ENCODE data around the gene ZSCAN23. TPM values are rescaled to one million over a fixed set of nuclear protein-coding genes. Genes with fewer than 3 reads are reported as not detected.
"Not testable (repeated sequence)": the region's sequence is repeated elsewhere in the genome, so short reads cannot be mapped to it uniquely, and the experiment has no call there.

Gene ZSCAN23
- polyA plus RNA-seq (2014; cell fraction: cytosol; rRNA removed): 1.5 and 10.6 TPM in 2 replicates
- 3.2 and 3.6 TPM in 2 replicates for polyA plus RNA-seq (2014; cell fraction: nucleus; rRNA removed)

GRCh38 chr6:28443112-28443773, at the start of gene ZSCAN23:
TSS of gene ZSCAN23 (minus strand) at chr6:28443491. CDS start at chr6:28436266, 7,225 bp downstream.
- peak; percentile 91 for DNase-seq (ENCODE audit: low spot score)

DNA sequence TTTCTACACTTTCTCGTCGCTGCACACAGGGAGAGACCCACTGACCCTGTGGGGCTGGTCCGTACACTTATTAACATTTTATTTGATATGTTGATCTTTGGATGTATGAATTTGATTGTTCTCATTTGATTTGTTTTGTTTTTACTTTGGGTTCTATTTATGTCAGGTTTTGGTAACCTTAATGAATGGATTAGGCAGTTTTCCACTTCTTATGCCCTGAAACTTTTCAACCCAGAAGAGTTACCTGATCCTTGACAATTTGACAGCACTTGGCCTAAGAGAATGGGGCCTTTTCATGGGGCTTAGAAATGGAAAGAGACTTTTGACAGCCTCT, 48.7 kb upstream of the ZSCAN23 start:
- DNase-seq (ENCODE audit: low spot score): no peak

- no peak for DNase-seq (ENCODE audit: low spot score)
Observed at GRCh38 chr6:28490205-28490890, 47.1 kb upstream of the ZSCAN23 start.

DNA sequence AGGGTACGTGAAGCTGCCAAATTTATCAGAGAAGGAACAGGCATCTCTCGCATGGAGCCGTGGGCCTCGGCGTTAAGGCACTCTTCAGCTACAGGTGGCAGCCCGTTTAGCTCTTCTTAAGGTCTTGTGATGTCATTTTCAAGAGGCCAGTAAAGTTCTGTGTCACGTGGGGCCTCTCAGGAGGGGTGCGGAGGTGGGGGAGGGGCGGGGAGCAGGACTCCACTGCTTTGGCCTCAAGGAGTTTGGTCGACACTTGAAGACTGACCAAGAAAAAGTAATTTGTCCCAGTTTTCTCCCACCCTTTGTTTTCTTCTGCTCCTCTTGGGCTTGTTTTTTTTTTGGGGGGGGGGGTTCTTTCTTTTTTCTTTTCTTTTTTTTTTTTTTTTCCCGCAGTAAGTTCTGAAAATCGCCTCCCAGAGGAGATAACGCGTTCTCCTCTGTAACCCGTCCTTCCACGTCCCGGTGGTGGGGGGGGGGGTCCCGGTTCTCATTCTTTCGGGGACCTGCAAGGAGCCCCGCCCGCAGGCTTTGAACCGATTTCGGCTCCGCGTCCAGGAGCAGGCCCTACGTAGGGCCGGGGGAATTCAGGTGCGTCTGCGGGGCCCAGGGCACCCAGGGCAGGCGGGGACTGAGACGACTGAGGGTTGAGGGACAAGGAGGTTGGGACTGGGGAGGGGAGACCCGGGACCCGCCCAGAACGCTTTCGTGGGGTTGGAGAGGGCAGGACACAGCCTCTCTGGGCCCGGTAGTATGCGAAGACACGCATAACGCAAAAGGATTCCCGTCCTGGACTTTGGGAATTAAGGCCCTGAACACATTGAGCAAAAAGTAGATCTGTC, 46.3 kb upstream of the ZSCAN23 start:
- DNase-seq (ENCODE audit: low spot score): no peak

GRCh38 chr6:28488916-28489365, 45.6 kb upstream of the ZSCAN23 start:
- peak; percentile 29 for DNase-seq (ENCODE audit: low spot score)

DNA sequence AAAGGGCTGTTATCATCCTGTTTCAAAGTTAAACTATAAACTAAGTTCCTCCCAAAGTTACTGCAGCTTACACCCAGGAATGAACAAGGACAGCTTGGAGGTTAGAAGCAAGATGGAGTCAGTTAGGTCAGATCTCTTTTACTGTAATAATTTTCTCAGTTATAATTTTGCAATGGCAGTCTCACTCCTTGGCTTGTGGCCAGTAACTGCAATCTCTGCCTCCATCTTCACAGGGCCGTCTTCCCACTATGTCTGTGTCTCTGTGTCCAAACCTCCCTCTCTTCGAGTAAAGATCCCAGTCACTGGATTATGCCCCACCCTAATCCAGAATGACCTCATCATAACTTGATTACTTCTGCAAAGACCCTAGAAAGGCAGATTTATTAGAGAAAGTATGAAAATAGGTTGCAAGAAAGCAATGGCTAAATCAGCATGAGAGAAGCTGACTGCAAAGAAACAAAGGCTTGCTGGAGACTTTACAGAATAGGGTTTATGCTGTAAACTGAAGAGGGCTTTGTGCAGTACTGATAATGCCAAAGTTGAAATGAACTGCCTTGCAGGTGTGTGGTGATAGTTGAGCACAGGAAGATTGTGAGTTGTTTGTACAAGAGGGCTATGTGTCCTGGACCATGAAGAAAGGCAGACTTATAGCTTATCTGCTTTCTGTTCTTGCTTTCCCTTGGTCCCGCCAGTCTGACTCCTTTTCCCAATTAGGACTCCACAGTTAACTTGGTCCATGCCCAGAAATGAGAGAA, 43.9 kb upstream of the ZSCAN23 start:
- no peak for DNase-seq (ENCODE audit: low spot score)

- DNase-seq (ENCODE audit: low spot score): no peak
Observed at GRCh38 chr6:28486533-28486932, 43.2 kb upstream of the ZSCAN23 start.

GRCh38 chr6:28485482-28485881, 42.2 kb upstream of the ZSCAN23 start:
- no peak for DNase-seq (ENCODE audit: low spot score)

- no peak for DNase-seq (ENCODE audit: low spot score)
Observed at GRCh38 chr6:28480253-28480932, 37.1 kb upstream of the ZSCAN23 start.

DNA sequence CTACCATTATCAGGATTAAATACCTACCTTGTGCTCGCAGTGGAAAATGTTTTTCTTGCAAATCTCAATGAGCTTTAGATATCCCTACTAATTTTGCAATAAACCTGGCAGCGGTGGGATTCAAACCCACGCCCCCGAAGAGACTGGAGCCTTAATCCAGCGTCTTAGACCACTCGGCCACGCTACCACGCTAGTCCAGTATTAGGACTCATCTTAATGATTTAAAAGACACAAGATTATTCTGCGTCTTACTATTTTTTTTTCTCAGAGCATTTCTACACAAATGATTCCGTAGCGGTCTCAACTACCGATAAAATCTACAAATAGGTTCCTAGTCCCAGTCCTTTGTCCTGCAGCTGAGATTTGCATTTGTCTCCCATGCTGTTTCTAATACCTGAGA, 35.2 kb upstream of the ZSCAN23 start:
- no peak for DNase-seq (ENCODE audit: low spot score)

- DNase-seq (ENCODE audit: low spot score): peak; percentile 42
Observed at GRCh38 chr6:28474441-28475219, 31.3 kb upstream of the ZSCAN23 start.

- DNase-seq (ENCODE audit: low spot score): not testable (repeated sequence)
Observed at GRCh38 chr6:28469153-28469745, 26.0 kb upstream of the ZSCAN23 start.

GRCh38 chr6:28468056-28468455, 24.8 kb upstream of the ZSCAN23 start:
- DNase-seq (ENCODE audit: low spot score): no peak

DNA sequence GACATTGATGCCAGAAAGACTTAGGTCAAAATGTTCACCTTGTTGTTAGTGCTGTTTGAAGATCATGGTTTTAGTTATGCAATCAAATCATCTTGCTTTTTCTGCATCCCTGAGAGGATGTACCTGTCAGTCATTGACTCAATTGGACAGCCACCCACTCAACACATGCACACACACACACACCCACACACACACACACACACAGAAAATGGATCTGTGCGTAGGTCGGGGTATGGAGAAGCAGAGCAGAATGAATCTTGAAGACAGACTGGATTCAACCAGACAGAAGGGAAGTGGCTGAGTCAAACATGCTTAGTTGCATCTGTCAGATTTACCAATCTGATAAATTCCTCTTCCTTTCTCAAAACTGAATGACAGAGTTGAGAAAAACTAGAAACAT, 19.1 kb upstream of the ZSCAN23 start:
- DNase-seq (ENCODE audit: low spot score): no peak

GRCh38 chr6:28458568-28458967, 15.3 kb upstream of the ZSCAN23 start:
- no peak for DNase-seq (ENCODE audit: low spot score)

DNA sequence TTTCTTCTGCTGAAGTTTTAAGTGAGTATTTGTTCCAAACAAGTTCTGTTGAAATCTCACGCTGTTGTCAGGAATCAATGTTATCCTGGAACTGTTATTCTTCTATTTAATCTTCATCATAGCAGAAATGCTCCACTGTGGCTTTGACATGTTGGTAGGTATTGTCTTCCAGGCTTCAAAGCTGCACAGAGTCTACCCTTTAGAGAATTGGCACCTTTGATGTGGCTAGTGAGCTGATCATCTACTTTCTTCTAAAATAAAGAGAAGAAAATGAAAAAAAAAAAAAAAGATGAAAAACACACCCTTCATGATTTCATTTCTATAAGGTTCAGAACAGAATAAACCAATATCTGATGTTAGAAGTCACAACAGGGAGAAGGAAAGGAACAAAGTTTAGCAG, 5.8 kb upstream of the ZSCAN23 start:
- no peak for DNase-seq (ENCODE audit: low spot score)

GRCh38 chr6:28447512-28447906, 4.2 kb upstream of the ZSCAN23 start:
- DNase-seq (ENCODE audit: low spot score): not testable (repeated sequence)

- DNase-seq (ENCODE audit: low spot score): peak; percentile 31
Observed at GRCh38 chr6:28446818-28447511, 3.7 kb upstream of the ZSCAN23 start.

DNA sequence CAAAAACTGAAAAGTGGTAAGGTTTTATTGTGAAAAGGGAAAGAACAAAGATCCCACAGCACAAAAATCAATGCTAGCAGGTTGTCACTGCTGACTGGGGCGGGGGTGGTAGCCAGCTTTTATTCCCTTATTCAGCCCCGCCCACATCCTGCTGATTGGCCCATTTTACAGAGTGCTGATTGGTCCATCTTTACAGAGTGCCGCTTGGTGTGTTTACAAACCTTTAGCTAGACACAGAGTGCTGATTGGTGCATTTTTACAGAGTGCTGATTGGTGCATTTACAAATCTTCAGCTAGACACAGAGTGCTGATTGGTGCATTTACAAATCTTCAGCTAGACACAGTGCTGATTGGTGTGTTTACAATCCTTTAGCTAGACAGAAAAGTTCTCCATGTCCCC, 1.5 kb upstream of the ZSCAN23 start:
- not testable (repeated sequence) for DNase-seq (ENCODE audit: low spot score)

Measured in SK-N-DZ (cell line).